GM12873 (cell line): ENCODE measurements around the gene GPSM1.
A peak's percentile ranks its signal among the peaks of the same experiment; 100 is the strongest.

Experiments
- CTCF ChIP-seq: IDR thresholded peaks from 2 replicates; pipeline ENCODE4 v1.5.1; 2012; ENCODE audit warnings: low read depth, mild to moderate bottlenecking, moderate library complexity, low read length, control low read depth; ENCODE audit not compliant: insufficient read depth; ENCODE audit errors: missing control alignments

Gene GPSM1

DNA sequence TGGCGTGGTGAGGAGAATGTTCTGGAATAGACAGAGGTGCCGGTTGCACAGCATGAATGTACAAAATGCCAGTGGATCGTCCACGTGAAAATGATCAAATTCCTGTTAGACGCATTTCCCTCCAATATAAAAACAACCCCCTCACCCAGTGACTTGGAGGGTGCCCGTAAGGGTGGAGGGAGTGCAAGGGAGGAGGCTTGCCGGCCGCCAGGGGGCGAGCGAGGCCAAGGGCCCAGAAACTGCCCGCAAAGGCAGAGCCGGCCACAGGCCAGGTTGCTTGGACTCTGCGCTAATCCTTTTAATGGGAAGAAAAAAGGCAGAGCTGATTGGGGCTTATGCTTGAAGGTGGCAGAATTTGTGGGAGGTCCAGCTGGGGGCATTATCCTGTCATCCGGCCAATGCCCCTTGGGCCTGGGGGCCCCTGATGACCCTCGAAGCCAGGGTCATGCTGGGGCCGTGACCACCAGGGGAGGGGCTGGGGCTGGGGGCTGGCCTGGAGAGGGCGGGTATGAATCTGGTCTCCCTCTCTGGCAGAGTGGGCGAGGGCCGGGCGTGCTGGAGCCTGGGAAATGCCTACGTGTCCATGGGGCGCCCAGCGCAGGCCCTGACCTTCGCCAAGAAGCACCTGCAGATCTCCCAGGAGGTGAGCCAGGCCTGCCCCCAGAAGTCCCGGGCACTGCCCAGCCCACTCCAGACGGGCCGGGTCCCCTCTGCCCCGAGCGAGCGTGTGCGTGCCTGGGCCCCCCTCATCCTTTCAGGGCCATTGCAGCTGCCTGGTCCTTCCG, 12.0 kb downstream of the GPSM1 start:
- peak; percentile 93 for TF ChIP-seq CTCF

GRCh38 chr9:136339958-136340310, 12.6 kb downstream of the GPSM1 start:
- TF ChIP-seq CTCF, result no peak

DNA sequence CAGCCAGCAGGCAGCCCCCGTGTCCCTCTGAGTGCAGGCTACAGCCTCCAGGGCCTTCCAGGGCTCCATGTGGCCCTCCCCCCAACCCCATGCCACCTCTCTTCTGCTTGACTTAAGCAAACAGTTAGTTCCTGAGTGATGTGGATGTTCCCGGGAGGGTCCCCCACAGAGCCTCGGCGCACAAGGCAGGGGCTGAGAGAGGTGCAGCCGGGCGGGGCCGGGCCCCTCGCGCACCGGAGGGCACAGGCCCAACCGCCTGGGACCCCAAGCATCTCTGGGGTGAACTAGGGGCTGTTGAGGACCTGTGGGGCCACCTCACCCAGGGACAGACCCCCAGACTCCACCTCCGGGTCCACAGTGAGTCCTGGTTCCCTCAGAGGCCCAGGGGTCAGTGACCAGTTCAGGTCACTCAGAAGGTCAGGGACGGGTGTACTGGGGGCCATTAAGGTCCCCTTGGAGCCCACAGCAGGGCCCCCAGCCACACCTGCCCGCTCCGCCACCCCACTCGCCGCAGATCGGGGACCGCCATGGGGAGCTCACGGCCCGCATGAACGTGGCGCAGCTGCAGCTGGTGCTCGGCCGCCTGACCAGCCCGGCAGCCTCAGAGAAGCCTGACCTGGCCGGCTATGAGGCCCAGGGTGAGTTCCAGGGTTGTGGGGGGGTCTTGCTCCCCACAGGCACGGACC, 13.2 kb downstream of the GPSM1 start:
- TF ChIP-seq CTCF, result no peak

- no peak for TF ChIP-seq CTCF
These were observed 13.8 kb downstream of the GPSM1 start for GRCh38 chr9:136341042-136341655.

- no peak for TF ChIP-seq CTCF
These were observed 14.4 kb downstream of the GPSM1 start for GRCh38 chr9:136341769-136342168.

DNA sequence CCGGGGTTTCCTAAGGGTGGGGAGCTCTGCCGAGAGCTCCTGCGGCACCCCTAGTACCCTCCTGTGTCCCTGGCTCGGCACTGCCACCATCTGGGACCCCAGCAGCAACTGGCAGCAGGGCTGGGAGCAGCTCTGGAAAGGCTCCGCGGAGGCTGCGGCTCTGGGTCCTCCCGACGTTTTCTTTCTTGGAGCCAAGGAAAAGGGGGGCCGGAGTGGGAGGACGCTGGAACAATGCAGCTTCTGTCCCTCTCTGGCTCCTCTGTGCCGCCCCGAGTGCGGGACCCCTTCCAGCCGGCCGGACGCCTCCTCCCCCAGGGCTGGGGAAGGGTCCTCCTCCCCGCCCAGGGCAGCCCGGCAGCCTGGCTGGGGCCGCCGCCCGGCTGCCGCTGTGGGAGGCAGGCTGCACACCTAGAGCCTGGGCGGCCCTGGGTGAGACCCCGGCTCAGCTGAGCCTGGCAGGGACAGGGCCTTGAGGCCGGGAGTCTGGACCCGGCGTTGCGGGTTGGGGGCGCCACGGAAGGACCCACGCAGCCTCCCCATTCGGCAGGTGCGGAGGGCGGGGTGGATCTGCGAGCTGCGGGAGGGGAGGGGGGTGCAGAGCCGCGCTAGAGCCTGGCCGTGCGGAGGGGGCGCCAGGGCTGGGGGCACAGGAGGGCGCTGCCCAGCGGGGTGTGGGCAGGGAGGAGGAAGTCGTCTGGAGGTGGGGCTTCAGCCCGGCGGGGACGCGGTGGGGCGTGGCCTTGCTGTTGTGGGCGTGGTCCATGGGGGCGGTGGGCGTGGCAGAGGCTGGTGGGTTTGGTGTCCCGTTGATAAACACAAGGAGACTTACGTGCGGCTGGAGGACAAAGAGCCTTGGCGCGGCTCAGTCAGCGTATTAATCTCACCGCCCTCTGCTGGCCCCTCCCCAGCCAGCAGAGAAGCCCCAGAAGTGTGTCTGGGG, 15.1 kb downstream of the GPSM1 start:
- no peak for TF ChIP-seq CTCF
